Fibroblast of peridontal ligament (primary cell): ENCODE data around the gene OSBPL3.

ENCODE experiments used
- DNase-seq: peaks from one replicate; pipeline ENCODE4 v3.0.0-alpha.2; 2010; ENCODE audit errors: extremely low read depth

Gene OSBPL3

DNA sequence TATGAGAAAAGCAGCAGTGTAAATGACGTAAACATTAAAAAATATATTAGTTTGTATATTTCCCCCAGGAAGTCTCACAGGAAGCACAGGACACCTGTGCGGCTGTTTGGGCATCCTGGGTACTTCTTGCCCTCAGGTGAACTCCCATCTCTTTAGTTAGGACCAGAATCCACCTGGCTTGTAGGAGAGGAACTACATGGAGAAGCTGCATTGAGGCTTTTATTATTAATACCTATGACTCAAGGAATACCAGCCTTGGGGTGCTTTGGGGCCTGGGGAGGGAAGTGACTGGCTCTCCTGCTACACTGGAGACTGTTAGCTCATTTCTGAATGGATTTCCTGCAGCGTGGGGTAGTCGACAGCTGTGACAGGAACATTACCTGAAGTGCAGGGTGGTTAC is 182.7 kb downstream of the OSBPL3 start:
- DNase-seq: no peak

DNA sequence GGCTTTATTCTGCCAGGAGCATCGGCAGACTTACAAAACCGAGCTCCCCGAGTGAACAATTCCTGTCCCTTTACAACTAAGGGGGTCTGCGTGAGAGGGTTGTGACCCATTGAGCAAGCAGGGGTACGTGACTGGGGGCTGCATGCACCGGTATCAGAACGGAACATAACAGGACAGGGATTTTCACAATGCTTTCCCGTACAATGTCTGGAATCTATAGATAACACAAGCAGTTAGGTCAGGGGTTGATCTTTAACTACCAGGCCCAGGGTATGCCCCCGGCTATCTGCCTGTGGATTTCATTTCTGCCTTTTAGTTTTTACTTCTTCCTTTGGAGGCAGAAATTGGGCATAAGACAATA is 184.6 kb downstream of the OSBPL3 start:
- DNase-seq: no peak

DNA sequence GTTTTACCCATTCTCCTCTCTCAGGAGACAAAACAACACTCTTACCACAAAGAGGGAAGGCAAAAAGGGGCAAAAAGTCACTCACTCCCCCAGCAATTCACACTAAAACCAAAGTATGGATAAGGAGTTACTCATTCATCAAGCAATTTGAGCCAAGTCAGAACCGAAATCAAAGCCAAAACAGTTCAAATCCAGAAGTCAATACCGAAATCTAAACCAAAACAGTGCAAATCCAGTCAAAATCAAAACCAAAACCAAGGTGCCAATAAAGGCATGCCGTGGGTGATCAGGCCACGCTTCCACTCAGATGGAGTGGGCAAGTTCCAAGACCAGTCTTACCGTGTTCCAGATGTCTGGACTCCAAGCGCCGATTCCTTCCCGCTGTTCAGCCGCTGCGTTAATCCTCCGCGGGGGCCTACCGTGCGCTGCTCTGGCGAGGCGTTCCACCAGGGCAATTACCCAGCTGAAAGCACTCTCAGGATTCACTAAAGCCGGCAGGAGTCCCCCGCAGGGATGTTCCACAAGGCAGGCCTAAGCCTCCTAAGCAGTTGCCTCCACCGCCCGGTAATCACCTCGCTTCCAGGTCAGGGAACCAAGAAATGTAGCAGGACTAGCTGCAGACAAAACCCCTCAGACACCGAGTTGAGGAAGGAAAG is 185.1 kb downstream of the OSBPL3 start:
- DNase-seq: peak; percentile 31

DNA sequence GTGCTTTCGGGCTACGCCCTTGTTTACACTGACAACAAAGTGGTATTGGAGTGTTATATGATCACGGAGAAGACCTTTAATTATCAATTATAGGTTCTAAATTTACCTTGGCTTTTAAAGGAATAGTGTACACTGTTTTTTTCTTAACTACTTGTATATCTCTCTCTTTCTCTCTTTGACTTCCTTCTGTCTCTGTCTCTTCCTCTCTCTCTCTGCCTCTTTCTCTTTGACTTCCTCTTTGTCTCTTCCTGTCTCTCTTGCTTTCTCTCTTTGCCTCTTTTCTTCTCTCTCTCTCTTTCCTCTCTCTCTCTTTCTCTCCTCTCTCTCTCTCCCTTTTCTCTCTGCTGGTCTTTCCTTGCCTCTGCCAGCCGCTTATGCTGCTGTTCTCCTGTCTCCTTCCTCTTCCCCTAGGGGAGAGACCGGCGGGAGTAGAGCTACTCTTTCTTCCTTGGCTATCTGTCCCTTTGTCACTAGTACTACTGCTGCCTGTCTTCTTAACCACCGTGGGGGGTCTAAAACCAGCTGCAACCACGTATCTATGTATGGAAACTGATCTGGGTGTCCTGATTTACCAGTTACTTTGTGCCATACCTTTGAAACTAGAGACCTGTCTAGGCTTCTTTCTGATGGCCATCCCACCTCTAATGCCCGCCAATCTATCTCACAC is 185.9 kb downstream of the OSBPL3 start:
- peak; percentile 16 for DNase-seq

DNA sequence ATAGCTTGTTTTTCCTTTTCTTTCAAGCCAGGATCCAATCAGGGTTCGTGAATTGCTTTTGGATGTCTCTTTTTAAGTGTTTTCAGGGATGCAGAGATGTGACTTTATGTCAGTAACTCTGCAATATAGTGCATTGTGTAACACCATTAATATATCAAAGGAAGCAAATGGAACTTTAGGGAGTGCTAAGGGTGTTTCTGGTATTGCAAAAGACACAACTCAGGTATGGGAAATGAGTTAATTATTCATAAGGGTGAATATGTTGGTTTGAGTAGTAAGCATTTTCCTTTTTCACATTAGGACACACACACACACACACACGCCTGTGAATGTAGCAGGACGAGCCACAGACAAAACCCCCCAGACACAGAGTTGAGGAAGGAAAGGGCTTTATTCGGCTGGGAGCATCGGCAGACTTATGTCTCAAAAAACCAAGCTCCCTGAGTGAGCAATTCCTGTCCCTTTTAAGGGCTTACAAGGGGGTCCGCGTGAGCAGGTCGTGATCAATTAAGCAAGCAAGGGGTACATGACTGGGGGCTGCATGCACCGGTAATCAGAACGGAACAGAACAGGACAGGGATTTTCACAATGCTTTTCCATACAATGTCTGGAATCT is 190.9 kb downstream of the OSBPL3 start:
- no peak for DNase-seq

DNA sequence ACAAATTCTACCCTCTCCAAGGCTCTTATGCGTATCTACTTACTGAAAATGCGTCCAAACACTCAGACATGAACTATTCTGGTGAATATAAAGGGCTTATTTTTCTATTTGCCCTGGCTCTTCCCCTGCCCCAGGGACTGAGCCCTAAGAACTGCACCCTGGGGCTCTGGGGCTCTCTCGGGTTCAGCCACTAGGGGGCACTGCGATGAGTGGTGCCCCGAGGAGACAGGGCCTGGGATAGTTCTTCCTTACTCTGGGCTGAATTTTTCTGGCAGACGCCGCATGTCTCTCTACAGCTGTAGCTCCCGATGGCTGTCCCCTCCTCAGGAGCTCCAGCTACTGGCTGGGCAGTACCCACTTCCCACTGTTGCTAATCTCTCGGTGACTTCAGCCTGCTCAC is 191.9 kb downstream of the OSBPL3 start:
- DNase-seq: no peak

DNA sequence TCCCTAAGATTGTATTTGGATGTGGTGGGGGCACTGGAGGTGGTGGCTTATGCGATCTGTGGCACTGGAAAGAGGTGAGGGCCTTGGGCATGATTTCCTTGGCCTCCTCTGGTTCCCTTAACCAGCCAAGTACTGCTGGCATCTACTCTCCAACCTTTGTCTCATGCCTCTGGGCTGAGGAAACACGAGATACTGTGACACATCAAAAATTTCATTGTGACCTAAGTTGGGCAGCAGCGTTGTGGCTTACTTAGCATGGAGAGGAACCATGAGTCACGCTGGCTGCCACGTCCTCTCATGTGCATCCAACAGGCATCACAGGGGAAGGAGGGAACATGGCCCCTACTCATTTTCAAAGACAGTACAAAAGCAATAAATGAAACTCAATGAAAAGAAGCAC is 193.0 kb downstream of the OSBPL3 start:
- peak; percentile 98 for DNase-seq

DNA sequence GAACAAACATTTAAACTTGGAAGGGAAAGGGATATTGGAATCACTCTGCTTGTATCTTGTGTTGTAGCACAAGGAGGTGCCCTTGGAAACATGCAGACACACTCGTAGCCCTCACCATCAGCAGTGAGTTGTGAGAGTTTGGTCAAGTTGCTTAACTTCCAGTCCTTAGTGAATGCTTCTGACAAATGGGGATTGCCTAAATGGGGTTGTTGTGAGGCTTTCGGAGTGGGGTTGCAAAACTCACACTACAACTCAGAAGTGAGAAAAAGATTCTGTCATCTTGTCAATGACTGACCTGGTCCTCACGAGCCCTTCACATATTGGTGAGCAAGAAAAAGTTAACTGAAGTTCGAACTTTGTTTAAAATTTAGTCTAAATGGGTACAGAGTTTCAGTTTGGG is 193.7 kb downstream of the OSBPL3 start:
- DNase-seq: peak; percentile 20

DNA sequence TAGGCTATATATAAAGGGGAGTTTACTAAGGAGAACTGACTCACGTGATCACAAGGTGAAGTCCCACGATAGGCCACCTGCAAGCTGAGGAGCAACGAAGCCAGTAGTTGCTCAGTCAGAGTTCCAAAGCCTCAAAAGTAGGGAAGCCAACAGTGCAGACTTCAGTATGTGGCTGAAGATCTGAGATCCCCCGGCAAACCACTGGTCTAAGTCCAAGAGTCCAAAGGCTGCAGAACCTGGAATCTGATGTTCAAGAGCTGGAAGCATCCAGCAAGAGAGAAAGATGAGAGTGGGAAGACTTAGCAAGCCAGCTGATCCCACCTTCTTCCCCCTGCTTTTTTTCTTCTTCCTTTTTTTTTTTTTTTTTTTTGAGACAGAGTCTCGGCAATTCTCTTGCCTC is 195.7 kb downstream of the OSBPL3 start:
- no peak for DNase-seq

DNA sequence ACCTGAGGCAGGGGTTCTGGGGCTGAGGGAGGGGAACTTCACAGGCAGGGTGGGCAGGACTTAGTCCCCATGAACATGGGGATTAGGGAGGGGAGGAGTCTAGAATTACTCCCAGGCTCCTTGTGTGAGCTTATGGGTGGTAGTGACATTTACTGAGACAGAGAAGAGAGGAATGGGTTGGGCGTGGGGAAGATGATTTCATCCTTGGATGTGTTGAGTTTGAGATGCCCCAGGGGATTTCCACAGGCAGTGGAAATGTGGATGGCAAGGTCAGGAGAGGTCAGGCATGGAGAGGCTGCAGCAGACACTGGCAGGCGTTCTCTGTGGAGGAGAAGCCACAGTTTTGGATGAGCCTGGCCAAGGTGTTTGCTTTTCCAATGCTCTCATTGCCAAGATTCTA is 196.3 kb downstream of the OSBPL3 start:
- DNase-seq: peak; percentile 24

DNA sequence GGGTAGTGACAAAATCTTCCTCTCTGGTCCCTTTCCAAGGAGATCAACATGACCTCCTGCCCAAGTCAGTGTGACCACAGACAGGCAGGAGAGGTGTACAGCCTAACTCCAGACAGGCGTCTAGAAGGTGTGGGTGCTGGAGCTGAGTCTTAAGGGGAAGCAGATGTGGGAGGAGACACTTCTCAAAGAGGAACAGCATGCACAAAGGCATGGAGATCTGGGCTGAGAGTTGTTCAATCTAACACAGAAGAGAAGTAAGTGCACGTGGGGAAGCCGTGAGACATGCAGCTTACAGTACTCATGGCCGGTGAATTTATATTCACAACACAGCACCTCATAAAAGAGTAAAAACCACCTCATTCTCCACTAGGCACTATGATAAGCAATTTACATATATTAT is 198.9 kb downstream of the OSBPL3 start:
- no peak for DNase-seq

DNA sequence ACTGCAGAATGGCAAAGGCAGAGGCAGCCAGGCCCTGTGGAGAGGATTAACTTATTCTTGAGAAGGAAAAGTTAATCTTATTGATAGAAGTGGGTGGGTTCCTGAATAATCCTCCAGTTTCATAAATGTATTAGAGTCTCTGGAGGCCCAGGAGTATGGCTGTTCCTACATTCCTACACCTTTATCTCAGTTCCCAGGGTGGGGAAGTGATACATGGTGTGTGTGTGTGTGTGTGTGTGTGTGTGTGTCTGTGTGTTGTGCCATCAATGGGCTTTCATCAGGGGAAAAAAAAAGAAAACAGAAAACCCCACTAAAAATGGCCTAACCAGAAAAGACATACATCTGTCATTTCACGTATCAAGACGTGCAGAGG is 200.7 kb downstream of the OSBPL3 start:
- DNase-seq: no peak

DNA sequence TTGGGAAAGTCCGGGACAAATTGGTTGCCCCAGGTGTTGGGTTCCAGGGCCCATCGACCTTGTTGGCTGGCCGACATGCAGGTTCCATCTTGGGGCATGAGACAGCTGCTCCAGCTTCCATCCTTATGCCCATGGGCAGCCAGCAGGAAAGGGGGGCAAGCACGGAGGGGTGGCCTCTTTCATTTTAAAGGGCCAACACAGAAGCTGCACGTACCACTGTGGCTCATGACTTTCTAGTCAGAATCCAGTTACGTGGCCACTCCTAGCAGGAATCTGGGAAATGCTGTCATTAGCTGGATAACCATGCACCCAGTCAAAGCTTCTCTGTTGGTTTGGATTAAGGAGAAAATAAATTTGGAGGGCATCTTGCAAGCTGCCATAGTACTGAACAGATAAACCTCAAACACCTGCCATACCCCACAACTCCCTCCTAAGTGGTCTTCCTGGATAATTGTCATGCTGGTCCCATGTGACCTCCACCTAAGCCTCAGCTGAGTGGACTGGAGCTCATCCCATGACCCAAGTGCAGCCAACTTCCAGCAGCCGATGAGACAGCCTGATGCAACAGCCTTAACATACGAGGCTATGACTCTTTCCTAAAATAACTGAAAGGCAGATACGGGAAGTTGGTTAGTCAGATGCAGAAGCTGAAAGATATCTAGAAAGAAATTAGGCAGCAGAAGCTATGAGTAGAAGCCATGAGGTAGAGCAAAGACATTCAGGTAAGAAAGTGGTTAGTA is 201.3 kb downstream of the OSBPL3 start:
- peak; percentile 97 for DNase-seq

DNA sequence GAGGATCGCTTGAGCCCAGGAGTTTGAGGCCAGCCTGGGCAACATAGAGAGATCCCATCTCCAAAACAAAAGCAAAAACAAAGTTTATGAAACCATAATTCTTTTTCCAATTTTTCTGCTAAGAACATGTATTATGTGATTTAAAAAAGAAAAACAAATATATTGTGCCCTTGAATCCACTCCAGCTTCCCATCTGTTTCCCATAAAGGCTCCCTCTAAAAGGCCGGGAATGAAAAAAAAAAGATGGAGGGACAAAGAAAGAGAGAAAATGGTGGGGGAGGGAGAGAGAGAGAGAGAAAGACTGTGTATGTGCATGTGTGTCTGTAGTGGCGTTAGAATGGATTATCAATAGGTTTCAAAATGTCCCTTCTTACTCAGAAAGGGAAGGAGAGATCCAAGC is 202.2 kb downstream of the OSBPL3 start:
- DNase-seq: peak; percentile 81

DNA sequence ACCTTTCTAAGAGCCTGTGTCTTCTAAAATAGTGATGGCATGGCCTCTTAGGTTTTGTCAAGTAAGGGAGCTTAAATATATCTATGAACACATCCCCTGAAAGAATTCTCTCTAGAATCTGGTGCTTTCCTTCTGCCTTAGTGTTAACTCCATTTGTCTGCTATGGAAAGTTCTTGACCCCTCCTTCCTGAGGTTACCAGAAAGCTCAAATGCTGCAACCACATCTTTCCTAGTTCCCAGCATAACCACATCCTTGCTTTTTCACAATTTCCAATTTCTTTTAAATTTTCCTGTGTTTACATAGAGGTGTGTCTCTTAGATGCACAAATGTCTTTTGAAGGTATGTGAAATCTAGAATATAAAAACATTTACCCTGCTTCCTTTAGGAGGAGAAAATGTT is 206.3 kb downstream of the OSBPL3 start:
- DNase-seq: peak; percentile 24

DNA sequence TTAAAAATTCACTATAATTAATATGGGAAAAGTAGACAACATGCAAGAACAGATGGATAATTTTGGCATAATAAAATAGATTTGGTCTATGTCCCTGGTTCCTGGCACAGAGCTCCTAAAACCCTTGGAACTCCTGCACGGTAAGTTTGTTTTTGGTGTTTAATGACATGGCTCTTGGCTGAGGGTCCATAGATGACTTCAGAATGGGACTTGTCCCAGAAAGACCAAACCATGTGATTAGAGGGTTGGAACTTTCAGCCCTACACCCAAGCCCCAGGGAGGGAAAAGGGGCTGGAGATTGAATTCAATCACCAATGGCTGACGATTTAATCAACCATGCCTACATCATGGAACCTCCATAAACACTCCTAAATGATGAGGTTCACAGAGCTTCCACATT is 210.1 kb downstream of the OSBPL3 start:
- no peak for DNase-seq

DNA sequence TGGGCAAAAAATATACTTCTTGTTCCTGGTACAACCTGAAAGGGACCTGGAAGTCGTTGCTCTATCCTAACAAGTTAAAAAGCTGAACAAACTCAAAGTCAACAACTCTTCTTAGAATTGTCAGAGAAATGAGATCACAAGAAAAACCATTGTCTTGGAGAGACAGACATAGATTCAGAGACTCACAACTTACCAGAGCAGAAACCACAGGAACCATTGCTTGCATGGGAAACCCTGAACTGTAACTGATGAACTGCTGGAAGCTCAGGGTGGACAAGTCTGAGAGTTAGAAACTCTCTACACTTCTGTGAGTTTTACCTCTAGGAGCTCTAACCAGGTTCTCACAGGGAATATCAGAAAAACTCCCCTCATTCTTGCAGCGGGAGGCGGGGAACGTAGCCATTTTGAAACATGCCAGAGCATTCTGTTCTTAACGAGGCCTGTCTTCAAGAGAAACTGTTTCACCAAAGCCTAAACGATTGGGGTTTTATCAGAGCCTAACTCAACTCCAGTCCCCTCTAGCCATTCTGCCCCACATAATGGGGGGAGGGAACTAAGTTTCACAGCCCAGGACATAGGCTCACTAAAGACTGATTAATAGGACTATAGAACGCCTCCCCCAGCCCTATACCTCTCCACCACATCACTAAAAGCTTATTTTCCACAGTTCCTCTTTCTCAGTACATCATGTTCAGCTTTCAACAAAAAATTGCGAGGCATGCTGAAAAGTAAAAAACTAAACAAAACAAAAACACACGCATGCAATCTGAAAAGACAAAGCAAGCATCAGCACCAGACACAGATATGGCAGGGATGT is 210.8 kb downstream of the OSBPL3 start:
- no peak for DNase-seq

DNA sequence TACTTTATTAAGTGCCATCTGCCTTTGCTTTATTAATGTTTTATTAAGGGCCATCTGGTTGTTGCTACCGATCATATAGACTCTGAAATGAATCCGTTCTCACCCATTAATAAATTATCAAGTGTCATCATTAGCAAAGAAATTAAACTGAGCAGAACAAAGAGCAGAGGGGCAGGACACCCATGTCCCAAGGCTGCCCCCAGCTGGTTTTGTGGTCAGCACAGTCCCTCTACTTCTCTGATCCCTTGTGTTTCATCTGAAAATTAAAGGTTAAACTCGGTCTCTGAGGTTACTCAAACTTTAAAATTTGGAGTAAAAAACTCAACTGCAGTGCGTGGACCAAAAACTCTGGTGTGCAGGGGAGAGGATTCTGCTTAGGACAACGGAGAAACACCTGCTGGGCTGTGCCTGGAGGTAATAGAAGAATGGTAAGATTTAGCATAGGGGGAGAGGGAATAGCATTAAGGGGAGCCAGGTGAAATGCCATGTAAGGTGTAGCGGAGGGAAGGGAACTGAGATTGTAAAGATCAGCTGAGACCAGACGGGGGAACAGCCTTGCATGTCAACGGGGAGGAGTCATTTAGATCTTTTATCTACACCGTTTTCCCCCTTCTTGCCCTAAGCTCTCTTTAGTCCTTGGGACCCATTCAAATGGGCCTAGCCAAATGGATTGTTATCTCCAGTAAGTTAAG is 212.0 kb downstream of the OSBPL3 start:
- no peak for DNase-seq

DNA sequence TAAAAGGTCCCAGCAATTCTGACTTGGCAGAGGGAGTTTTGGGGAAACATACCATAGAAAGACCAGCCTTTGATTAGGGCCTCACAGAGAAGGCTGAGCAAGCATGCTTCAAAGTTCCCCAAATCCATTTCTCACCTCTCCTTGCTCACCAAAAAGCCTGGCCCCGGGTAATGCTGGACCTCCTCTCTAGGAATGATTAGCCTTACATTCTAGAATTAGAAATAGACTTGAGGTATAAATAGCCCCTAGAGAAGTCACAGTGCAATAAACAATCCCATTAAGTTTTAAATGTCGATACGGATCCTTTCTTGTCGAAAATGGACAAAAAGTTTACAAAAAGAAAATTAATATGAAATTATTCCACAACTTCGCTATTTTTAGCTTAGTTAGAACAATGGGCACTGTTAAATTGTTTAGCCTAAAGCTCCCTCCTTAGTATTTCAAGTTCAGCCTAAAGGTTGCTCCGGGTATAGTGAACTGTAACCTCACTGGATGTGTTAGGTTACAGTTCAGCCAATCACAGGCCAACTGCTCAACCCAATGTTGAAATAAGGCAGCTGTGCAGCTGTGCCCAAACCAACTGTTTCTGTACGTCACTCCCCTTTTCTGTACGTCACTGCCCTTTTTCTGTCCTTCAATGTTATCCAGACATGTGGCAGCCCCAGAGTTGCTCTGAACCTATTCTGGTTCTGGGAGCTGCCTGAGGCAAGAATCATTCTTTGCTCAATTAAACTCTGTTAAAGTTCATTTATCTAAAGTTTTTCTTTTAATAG is 214.8 kb downstream of the OSBPL3 start:
- DNase-seq: peak; percentile 51

DNA sequence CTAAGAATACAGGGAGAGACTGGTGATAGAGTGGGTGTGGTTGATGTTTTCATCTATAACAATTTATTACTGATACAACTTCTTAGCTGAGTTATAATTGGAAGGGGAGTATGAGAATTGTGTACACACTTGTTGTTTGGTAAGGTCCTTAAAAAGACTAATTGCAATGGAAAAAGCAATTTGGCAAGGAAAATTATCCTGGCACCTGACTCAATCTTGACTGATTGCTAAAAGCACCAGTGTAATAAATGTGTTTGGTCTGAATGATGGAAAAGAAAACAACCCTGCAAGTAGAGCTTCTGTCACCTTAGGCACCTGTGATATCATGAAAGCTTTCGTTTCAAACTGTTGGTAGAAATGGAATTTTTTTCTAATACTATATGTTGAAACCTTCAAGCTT is 216.0 kb downstream of the OSBPL3 start:
- DNase-seq: no peak
